Erythroblast (primary cell): ENCODE results near the gene OLIG2.

Experiments used
- GATA1 ChIP-seq: IDR thresholded peaks from 2 replicates; pipeline ENCODE4 v1.6.1; 2011; ENCODE audit warnings: low read depth, mild to moderate bottlenecking, control low read depth, low read length, moderate library complexity
- POLR2A ChIP-seq: IDR thresholded peaks from 2 replicates; pipeline ENCODE4 v1.6.1; 2011; ENCODE audit warnings: mild to moderate bottlenecking, low read length

DNA sequence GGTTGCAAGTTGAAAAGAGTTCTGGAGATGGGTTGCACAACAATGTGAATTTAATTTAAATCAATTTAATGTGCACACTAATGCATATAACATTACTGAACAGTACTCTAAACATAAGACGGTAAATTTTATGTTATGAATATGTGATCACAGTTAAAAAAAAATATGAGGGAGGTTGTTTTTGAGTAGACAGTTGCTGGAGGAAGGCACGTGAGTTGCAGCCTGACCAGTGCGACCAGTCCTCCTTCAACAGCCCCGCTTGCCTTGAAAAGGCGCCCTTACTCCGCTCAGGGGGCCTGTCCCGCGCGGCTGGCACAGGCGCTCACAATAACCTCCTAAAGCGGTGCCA is 43.9 kb downstream of the OLIG2 start:
- TF ChIP-seq POLR2A, result no peak
- TF ChIP-seq GATA1, result no peak
